Endothelial cell of hepatic sinusoid (primary cell): Measurements from ENCODE around the gene PIK3IP1.

Experiments used
- in situ Hi-C: cut with HindIII; loops from 2 replicates; pipeline ENCODE4 v1.10.0; 2017; ENCODE audit warnings: low sequenced_read_pairs

PIK3IP1 gene

DNA sequence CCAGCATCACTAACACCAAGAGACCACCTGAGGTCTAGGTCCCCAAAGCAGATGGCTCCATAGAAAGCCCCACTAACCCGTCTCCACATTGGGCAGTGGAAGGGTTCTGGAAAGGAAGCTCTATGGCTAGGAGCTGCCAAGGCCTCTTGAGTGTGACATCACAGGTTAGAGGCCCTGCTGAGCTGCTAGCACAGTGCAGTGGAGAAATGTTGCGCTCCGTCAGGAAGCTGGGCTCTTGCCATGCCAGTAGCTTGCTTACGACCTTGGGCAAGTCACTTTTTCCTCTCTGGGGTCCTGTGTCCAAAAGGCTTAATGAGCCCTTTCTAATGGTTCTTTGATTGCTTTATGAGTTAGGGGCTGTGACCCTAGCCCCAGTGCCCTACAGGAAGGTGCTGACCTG is 10.6 kb downstream of the PIK3IP1 start:
- in situ Hi-C loops, result no loop called here

DNA sequence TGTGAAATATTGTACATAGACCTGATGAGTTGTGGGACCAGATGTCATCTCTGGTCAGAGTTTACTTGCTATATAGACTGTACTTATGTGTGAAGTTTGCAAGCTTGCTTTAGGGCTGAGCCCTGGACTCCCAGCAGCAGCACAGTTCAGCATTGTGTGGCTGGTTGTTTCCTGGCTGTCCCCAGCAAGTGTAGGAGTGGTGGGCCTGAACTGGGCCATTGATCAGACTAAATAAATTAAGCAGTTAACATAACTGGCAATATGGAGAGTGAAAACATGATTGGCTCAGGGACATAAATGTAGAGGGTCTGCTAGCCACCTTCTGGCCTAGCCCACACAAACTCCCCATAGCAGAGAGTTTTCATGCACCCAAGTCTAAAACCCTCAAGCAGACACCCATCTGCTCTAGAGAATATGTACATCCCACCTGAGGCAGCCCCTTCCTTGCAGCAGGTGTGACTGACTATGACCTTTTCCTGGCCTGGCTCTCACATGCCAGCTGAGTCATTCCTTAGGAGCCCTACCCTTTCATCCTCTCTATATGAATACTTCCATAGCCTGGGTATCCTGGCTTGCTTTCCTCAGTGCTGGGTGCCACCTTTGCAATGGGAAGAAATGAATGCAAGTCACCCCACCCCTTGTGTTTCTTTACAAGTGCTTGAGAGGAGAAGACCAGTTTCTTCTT is 12.3 kb downstream of the PIK3IP1 start:
- in situ Hi-C loops, result loop anchor here (5.0 kb wide), 2 partner anchors 68 to 93 kb away; partner anchors contain the start of gene LIMK2

DNA sequence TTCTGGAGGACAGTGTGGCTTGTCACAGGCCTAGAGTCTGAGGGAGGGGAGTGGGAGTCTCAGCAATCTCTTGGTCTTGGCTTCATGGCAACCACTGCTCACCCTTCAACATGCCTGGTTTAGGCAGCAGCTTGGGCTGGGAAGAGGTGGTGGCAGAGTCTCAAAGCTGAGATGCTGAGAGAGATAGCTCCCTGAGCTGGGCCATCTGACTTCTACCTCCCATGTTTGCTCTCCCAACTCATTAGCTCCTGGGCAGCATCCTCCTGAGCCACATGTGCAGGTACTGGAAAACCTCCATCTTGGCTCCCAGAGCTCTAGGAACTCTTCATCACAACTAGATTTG is 13.0 kb downstream of the PIK3IP1 start:
- in situ Hi-C loops, result loop anchor here (5.0 kb wide), 2 partner anchors 67 to 92 kb away; partner anchors contain the start of gene LIMK2

- in situ Hi-C loops, result loop anchor here (5.0 kb wide), 2 partner anchors 66 to 91 kb away; partner anchors contain the start of gene LIMK2
Measured at GRCh38 chr22:31278626-31279326, 13.5 kb downstream of the PIK3IP1 start.

- in situ Hi-C loops, result loop anchor here (5.0 kb wide), 2 partner anchors 66 to 91 kb away; partner anchors contain the start of gene LIMK2
Measured at GRCh38 chr22:31278151-31278621, 14.1 kb downstream of the PIK3IP1 start.

DNA sequence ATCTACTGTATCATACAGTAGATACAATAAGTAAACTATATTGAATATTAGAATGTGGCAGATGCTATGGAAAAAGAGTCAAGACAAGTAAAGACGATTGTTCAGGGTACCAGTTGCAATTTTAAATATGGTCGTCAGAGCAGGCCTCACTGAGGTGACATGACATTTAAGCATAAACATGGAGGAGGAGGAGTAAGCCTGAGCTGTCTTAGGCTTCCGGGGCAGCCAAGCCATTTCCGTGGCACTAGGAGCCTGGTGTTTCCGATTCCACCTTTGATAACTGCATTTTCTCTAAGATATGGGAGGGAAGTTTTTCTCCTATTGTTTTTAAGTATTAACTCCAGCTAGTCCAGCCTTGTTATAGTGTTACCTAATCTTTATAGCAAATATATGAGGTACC is 14.5 kb downstream of the PIK3IP1 start:
- in situ Hi-C loops, result loop anchor here (5.0 kb wide), 2 partner anchors 65 to 90 kb away; partner anchors contain the start of gene LIMK2

GRCh38 chr22:31276426-31277167 is 15.7 kb downstream of the PIK3IP1 start:
- in situ Hi-C loops, result loop anchor here (5.0 kb wide), 2 partner anchors 64 to 89 kb away; partner anchors contain the start of gene LIMK2

DNA sequence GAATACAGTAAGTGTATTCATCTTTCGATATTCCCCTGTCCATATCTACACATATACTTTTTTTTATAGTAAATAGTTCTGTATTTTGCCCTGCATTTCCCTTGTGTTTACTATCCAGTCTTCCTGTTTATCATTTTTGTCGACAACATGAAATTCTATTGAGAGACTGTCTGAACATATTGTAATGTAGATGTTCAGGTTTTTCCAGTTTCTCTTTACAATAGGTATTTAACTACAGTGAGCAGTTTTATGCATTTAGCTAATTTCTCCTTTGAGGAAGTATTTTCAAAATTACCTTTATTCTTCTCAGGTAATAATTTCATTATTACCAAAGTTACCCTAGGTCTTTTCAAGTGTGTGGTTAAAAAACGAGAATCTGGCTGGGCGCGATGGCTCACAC is 16.7 kb downstream of the PIK3IP1 start:
- in situ Hi-C loops, result loop anchor here (5.0 kb wide), 2 partner anchors 63 to 88 kb away; partner anchors contain the start of gene LIMK2

DNA sequence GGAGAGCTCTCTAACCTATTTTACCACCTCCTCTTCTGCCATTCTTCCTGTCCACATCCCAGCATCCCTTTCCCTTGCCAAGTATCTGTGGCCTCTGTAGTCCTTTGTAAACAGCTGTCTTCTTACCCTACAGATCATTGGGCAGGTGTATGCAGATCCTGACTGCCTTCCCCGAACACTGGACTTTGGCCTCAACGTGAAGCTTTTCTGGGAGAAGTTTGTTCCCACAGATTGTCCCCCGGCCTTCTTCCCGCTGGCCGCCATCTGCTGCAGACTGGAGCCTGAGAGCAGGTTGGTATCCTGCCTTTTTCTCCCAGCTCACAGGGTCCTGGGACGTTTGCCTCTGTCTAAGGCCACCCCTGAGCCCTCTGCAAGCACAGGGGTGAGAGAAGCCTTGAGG is 17.3 kb downstream of the PIK3IP1 start:
- in situ Hi-C loops, result loop anchor here (5.0 kb wide), 2 partner anchors 63 to 88 kb away; partner anchors contain the start of gene LIMK2

GRCh38 chr22:31274017-31274416 is 18.3 kb downstream of the PIK3IP1 start:
- in situ Hi-C loops, result no loop called here

- in situ Hi-C loops, result no loop called here
Measured at GRCh38 chr22:31272522-31273446, 19.5 kb downstream of the PIK3IP1 start.

GRCh38 chr22:31271485-31271884 is 20.8 kb downstream of the PIK3IP1 start:
- in situ Hi-C loops, result no loop called here

DNA sequence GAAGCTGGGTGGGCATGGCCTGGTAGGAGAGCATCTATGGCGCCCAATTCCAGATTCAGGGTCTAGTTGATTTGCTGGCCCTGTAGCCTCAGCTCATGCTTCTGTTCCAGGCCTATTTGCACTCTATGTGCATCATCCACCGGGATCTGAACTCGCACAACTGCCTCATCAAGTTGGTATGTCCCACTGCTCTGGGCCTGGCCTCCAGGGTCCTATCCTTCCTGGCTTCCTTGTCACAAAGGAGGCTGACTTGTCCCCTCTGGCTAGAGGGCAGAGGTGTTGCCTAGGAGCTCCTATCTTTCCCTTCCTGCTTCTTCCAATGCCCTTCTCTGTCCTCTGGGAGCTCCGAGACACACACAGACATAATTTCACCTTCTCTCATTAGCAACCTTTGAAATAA is 21.3 kb downstream of the PIK3IP1 start:
- in situ Hi-C loops, result no loop called here

GRCh38 chr22:31269892-31270579 is 22.3 kb downstream of the PIK3IP1 start:
- in situ Hi-C loops, result no loop called here

DNA sequence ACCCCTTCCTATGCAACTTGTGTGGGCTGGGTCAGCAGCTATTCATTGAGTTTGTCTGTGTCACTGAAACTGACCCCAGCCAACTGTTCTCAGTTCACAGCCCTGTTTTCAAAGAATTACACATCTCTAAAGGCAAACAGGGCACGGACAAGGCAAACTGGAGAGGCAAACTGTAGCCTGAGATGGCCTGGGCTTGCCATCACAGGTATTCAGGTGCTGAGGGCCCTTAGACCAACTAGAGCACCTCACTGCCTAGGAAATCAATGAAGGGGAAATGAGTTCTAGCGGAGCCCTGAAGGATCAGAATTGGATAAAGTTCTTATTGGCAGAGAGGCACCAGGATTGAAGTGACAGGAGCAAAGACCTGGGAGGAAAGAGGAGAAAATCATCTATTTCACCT is 24.0 kb downstream of the PIK3IP1 start:
- in situ Hi-C loops, result no loop called here

DNA sequence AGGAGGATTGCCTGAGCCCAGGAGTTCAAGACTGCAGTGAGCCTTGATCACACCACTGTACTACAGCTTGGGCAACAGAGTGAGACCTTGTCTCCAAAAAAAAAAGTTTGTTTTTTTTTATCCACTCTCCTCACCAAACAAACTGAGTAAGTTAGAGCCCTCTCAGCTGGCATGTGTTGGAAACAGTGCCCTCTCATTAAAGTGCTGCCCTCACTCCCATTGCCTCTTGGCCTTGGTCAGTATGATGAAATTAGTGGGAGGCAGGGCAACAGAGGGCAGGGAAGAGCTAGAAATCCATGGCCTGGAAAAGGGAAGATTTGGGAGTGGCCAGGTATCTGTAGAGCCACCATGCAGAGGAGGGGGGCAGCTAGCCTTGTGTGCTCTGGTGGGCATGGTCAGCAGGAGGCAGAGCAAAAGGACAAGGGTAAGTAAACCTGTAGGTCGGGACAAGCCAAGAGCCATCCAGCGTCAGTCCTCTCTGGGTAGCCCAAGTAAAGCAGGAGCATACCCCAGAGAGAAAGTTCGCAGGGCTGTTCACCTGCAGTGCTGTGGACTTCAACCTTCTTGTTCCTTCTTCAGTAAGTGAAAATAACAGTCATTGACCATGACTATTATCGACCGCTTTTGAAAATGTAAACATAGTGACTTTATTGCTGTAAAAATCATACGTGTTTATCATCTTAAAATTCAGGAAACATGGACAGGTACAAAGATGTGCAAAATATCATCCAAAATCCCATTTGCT is 28.2 kb downstream of the PIK3IP1 start:
- in situ Hi-C loops, result no loop called here

GRCh38 chr22:31262312-31263133 is 29.8 kb downstream of the PIK3IP1 start:
- in situ Hi-C loops, result no loop called here

GRCh38 chr22:31260474-31260856 is 31.8 kb downstream of the PIK3IP1 start:
- in situ Hi-C loops, result no loop called here
